H1 (cell line): ENCODE results near the gene MBD3L4. TPM values are rescaled to one million over a fixed set of nuclear protein-coding genes. Genes with fewer than 3 reads are reported as not detected.

ENCODE experiments used
- CTCF ChIA-PET: fragments of 300-600 bp; sonication (Branson Sonifier 250); formaldehyde crosslinking; loops from one replicate; lab custom pipeline; 2021; ENCODE audit not compliant: partially characterized antibody; lab: Charles Lee
- POLR2A ChIA-PET: fragments of 300-600 bp; sonication (Branson Sonifier 250); formaldehyde crosslinking; loops from one replicate; lab custom pipeline; 2021; ENCODE audit warnings: inconsistent platforms; ENCODE audit not compliant: partially characterized antibody; lab: Charles Lee
- DNase-seq, 2 experiments: peaks; one replicate each; pipeline versions ENCODE4 v3.0.0 to v3.0.0-alpha.2; 2010 to 2022; ENCODE audit warnings: low spot score in 2 of 2, low read depth in 1 of 2, mixed read lengths in 1 of 2
- FAIRE-seq: peaks from 2 replicates; lab custom pipeline; 2011; peaks lifted over from hg19 to GRCh38; lab: Jason Lieb, UNC
- H2AFZ ChIP-seq: 2 replicates; pipeline ENCODE4 v1.8.1; 2012; ENCODE audit warnings: low read length, inconsistent platforms
- H2AK5ac ChIP-seq: 2 replicates; pipeline ENCODE4 v1.6.1; 2013; ENCODE audit warnings: low read depth, low read length
- H2BK120ac ChIP-seq: replicated peaks from 2 replicates; pipeline ENCODE3; 2013; ENCODE audit warnings: low read depth, low read length, inconsistent platforms
- H2BK12ac ChIP-seq: 2 replicates; pipeline ENCODE4 v1.6.1; 2013; ENCODE audit warnings: low read depth, low read length
- H2BK15ac ChIP-seq: 2 replicates; pipeline ENCODE4 v1.6.1; 2013; ENCODE audit warnings: low read length
- H2BK20ac ChIP-seq: 2 replicates; pipeline ENCODE4 v1.6.1; 2013; ENCODE audit warnings: low read length
- H2BK5ac ChIP-seq: 2 replicates; pipeline ENCODE4 v1.6.1; 2013; ENCODE audit warnings: low read depth, low read length
- H3K14ac ChIP-seq: 2 replicates; pipeline ENCODE4 v1.6.1; 2013; ENCODE audit warnings: inconsistent platforms; ENCODE audit not compliant: insufficient read length
- H3K18ac ChIP-seq: 2 replicates; pipeline ENCODE4 v1.6.1; 2013; ENCODE audit warnings: low read length; ENCODE audit errors: extremely low read depth
- H3K23ac ChIP-seq: 2 replicates; pipeline ENCODE4 v1.6.1; 2013; ENCODE audit warnings: inconsistent platforms; ENCODE audit not compliant: insufficient read length
- H3K23me2 ChIP-seq: 2 replicates; pipeline ENCODE4 v1.6.1; 2013; ENCODE audit warnings: low read depth, low read length
- H3K27ac ChIP-seq: 2 replicates; pipeline ENCODE4 v1.6.1; 2011; ENCODE audit warnings: low read depth, low read length, inconsistent platforms
- H3K27me3 ChIP-seq, 4 experiments: replicated peaks in 1 of 4; 1 replicate in 1 of 4; 2 replicates in 3 of 4; pipeline versions ENCODE4 v1.6.1 to v1.8.1; 2011 to 2013; ENCODE audit warnings: low read length in 3 of 4, mild to moderate bottlenecking in 3 of 4, inconsistent platforms in 2 of 4, mixed read lengths in 2 of 4, moderate library complexity in 1 of 4; ENCODE audit not compliant: control insufficient read depth in 3 of 4, insufficient read depth in 3 of 4; ENCODE audit errors: extremely low read depth in 1 of 4
- H3K36me3 ChIP-seq, 4 experiments: 2 replicates each; pipeline versions ENCODE4 v1.6.1 to v1.8.1; 2011 to 2013; ENCODE audit warnings: mild to moderate bottlenecking in 4 of 4, low read length in 3 of 4, moderate library complexity in 2 of 4, control low read depth in 1 of 4, inconsistent platforms in 1 of 4; ENCODE audit not compliant: insufficient read depth in 4 of 4, control insufficient read depth in 2 of 4
- H3K4ac ChIP-seq: replicated peaks from 2 replicates; pipeline ENCODE3; 2013; ENCODE audit warnings: low read length, low read depth, mixed read lengths, inconsistent platforms; ENCODE audit not compliant: insufficient read length
- H3K4me1 ChIP-seq, 4 experiments: replicated peaks in 1 of 4; 1 replicate in 1 of 4; 2 replicates in 3 of 4; pipeline versions ENCODE4 v1.6.1 to v1.8.1; 2011 to 2013; ENCODE audit warnings: low read length in 3 of 4, inconsistent platforms in 2 of 4, mixed read lengths in 1 of 4; ENCODE audit not compliant: insufficient read depth in 4 of 4, control insufficient read depth in 3 of 4
- H3K4me2 ChIP-seq, 2 experiments: 2 replicates each; pipeline versions ENCODE4 v1.6.1 to v1.8.1; 2011 to 2013; ENCODE audit warnings: low read depth in 2 of 2, low read length in 2 of 2, control low read depth in 1 of 2, inconsistent platforms in 1 of 2, mild to moderate bottlenecking in 1 of 2; ENCODE audit not compliant: insufficient read depth in 1 of 2
- H3K4me3 ChIP-seq, 4 experiments: fragments of 200-600, 300-600 bp in 1 of 4; sonication (generic), shearing (Covaris generic), sonication (Bioruptor Twin) in 1 of 4; 2 replicates each; pipeline versions ENCODE4 v1.5.1 to v1.8.1; 2011 to 2016; ENCODE audit warnings: low read length in 4 of 4, low read depth in 3 of 4, control low read depth in 2 of 4, inconsistent platforms in 2 of 4, mild to moderate bottlenecking in 2 of 4, mixed read lengths in 1 of 4, moderate library complexity in 1 of 4; ENCODE audit not compliant: insufficient read depth in 2 of 4; ENCODE audit errors: extremely low read depth in 1 of 4
- H3K56ac ChIP-seq: replicated peaks from 2 replicates; pipeline ENCODE3; 2013; ENCODE audit warnings: low read depth, mild to moderate bottlenecking, mixed read lengths, low read length, inconsistent platforms; ENCODE audit not compliant: insufficient read length
- H3K79me1 ChIP-seq: 2 replicates; pipeline ENCODE4 v1.6.1; 2013; ENCODE audit warnings: low read depth, low read length, control low read depth
- H3K79me2 ChIP-seq, 2 experiments: 2 replicates each; pipeline versions ENCODE4 v1.6.1 to v1.8.1; 2012 to 2013; ENCODE audit warnings: low read length in 2 of 2, mild to moderate bottlenecking in 2 of 2, inconsistent platforms in 1 of 2; ENCODE audit not compliant: insufficient read depth in 2 of 2, control insufficient read depth in 1 of 2
- H3K9ac ChIP-seq, 4 experiments: replicated peaks in 1 of 4; 1 replicate in 1 of 4; 2 replicates in 3 of 4; pipeline versions ENCODE4 v1.6.1 to v1.8.1; 2011 to 2013; ENCODE audit warnings: low read depth in 3 of 4, low read length in 3 of 4, control low read depth in 2 of 4, mild to moderate bottlenecking in 2 of 4, moderate library complexity in 2 of 4, inconsistent platforms in 1 of 4; ENCODE audit errors: extremely low read depth in 1 of 4
- H3K9me3 ChIP-seq, 2 experiments: 2 replicates each; pipeline versions ENCODE4 v1.6.1 to v1.8.1; 2012 to 2013; ENCODE audit warnings: mild to moderate bottlenecking in 2 of 2, moderate library complexity in 2 of 2, control low read depth in 1 of 2, inconsistent platforms in 1 of 2, low read depth in 1 of 2, low read length in 1 of 2, mixed read lengths in 1 of 2; ENCODE audit not compliant: insufficient read depth in 2 of 2
- H4K20me1 ChIP-seq, 2 experiments: replicated peaks in 1 of 2; 2 replicates each; pipeline versions ENCODE3 to v1.8.1; 2011 to 2013; ENCODE audit warnings: inconsistent platforms in 2 of 2, low read length in 2 of 2, mild to moderate bottlenecking in 1 of 2; ENCODE audit not compliant: insufficient read depth in 2 of 2, control insufficient read depth in 1 of 2
- H4K5ac ChIP-seq: 2 replicates; pipeline ENCODE4 v1.6.1; 2013; ENCODE audit warnings: low read length, low read depth, mixed read lengths, inconsistent platforms; ENCODE audit not compliant: insufficient read length
- H4K8ac ChIP-seq: 2 replicates; pipeline ENCODE4 v1.8.0; 2013; ENCODE audit warnings: mild to moderate bottlenecking, moderate library complexity, low read length, inconsistent platforms; ENCODE audit not compliant: insufficient read depth; ENCODE audit errors: extremely low read depth
- H4K91ac ChIP-seq: replicated peaks from 2 replicates; pipeline ENCODE3; 2013; ENCODE audit warnings: low read length, mixed read lengths, inconsistent platforms; ENCODE audit not compliant: insufficient read length
- ASH2L ChIP-seq: fragments of 200-600, 300-600 bp; sonication (generic); IDR thresholded peaks from one replicate; pipeline ENCODE4 v1.7.1; 2017; ENCODE audit warnings: low read length
- ATF3 ChIP-seq: IDR thresholded peaks from 2 replicates; pipeline ENCODE4 v1.6.1; 2011; ENCODE audit warnings: low read depth, mild to moderate bottlenecking, low read length; ENCODE audit not compliant: insufficient read depth
- CHD1 ChIP-seq: IDR thresholded peaks from 2 replicates; pipeline ENCODE4 v1.6.1; 2012; ENCODE audit warnings: low read depth, low read length, improper control_type of control experiment
- CHD2 ChIP-seq: IDR thresholded peaks from 2 replicates; pipeline ENCODE4 v1.6.1; 2012; ENCODE audit warnings: low read length, improper control_type of control experiment
- CREB1 ChIP-seq: IDR thresholded peaks from 2 replicates; pipeline ENCODE4 v1.6.1; 2012; ENCODE audit warnings: inconsistent platforms
- EGR1 ChIP-seq: IDR thresholded peaks from 2 replicates; pipeline ENCODE4 v1.6.1; 2011; ENCODE audit warnings: low read depth, low read length, borderline replicate concordance
- JUN ChIP-seq: IDR thresholded peaks from 2 replicates; pipeline ENCODE4 v1.6.1; 2011; ENCODE audit warnings: low read depth, mild to moderate bottlenecking, improper control_type of control experiment, low read length
- KDM4A ChIP-seq: IDR thresholded peaks from one replicate; pipeline ENCODE4 v1.7.1; 2012; ENCODE audit warnings: low read depth, mild to moderate bottlenecking, moderate library complexity, low read length, inconsistent platforms; ENCODE audit not compliant: severe bottlenecking
- NRF1 ChIP-seq: IDR thresholded peaks from 2 replicates; pipeline ENCODE4 v1.6.1; 2011; ENCODE audit warnings: mild to moderate bottlenecking, low read depth, low read length, improper control_type of control experiment
- PHF8 ChIP-seq: fragments of 200-600 bp; sonication (generic); conservative IDR thresholded peaks from 2 replicates; pipeline ENCODE4 v1.7.1; 2012; ENCODE audit warnings: low read depth, mild to moderate bottlenecking, inconsistent platforms, low read length, moderate library complexity
- POLR2A ChIP-seq, 2 experiments: IDR thresholded peaks; 1 replicate in 1 of 2; 2 replicates in 1 of 2; pipeline ENCODE4 v1.6.1; 2011; ENCODE audit warnings: low read depth in 2 of 2, low read length in 2 of 2, mild to moderate bottlenecking in 2 of 2; ENCODE audit errors: control extremely low read depth in 1 of 2
- SAP30 ChIP-seq: fragments of 300-600 bp; sonication (generic); IDR thresholded peaks from 2 replicates; pipeline ENCODE4 v1.7.1; 2012; ENCODE audit warnings: low read length, moderate library complexity, mild to moderate bottlenecking, inconsistent platforms; ENCODE audit not compliant: insufficient read depth, insufficient replicate concordance
- SIRT6 ChIP-seq: IDR thresholded peaks from one replicate; pipeline ENCODE4 v1.7.1; 2012; ENCODE audit warnings: low read length, inconsistent platforms
- SP1 ChIP-seq: IDR thresholded peaks from 2 replicates; pipeline ENCODE4 v1.6.1; 2011; ENCODE audit warnings: low read depth, low read length
- SRF ChIP-seq: IDR thresholded peaks from 2 replicates; pipeline ENCODE4 v1.6.1; 2011; ENCODE audit warnings: mild to moderate bottlenecking, low read depth, low read length, moderate library complexity
- TAF7 ChIP-seq: optimal IDR thresholded peaks from 2 replicates; pipeline ENCODE3; 2011; ENCODE audit warnings: low read depth, mild to moderate bottlenecking, inconsistent platforms, low read length, moderate library complexity, borderline replicate concordance
- WGBS, 2 experiments: shearing (Covaris generic) in 1 of 2; methylation state at CpG; one replicate each; pipeline versions ENCODE4 v1.1.6 to v1.1.7; 2013 to 2015; ENCODE audit warnings: low lambda C conversion rate in 2 of 2, mixed read lengths in 2 of 2, inconsistent platforms in 1 of 2, low coverage in 1 of 2, missing lambda C conversion rate in 1 of 2; ENCODE audit not compliant: insufficient replicate concordance in 2 of 2, insufficient coverage in 1 of 2, insufficient read length in 1 of 2; ENCODE audit errors: extremely low coverage in 1 of 2, missing lambda C conversion rate in 1 of 2; 5-methylcytosine and 5-hydroxymethylcytosine counted together
- polyA plus RNA-seq, 7 experiments: library from polyadenylated mRNA; depleted of rRNA in 3 of 7; stranded (reverse) in 5 of 7; unstranded in 2 of 7; fragments of >200 nt in 5 of 7; fragments of 200-250 nt in 2 of 7; gene quantifications; 1 replicate in 5 of 7; 2 replicates in 1 of 7; 4 replicates in 1 of 7; pipeline versions ENCODE4 v1.2.1 to v1.2.3, GENCODE V29; 2011 to 2013; ENCODE audit warnings: missing spikeins in 2 of 7, mixed read lengths in 2 of 7
- total RNA-seq: library from RNA; stranded (reverse); fragmentation: NEBNext Ultra II Directional; extraction: Animal tissue kit (Norgen Biotek cat#: 25700); gene quantifications from 2 replicates; pipeline ENCODE4 v1.2.1, GENCODE V29; 2021

The MBD3L4 gene
- total and polyA plus RNA-seq, 2 of the 8 experiments (the other 6 are each of a cell fraction or from before 2014, with no cell fraction given): not detected

DNA sequence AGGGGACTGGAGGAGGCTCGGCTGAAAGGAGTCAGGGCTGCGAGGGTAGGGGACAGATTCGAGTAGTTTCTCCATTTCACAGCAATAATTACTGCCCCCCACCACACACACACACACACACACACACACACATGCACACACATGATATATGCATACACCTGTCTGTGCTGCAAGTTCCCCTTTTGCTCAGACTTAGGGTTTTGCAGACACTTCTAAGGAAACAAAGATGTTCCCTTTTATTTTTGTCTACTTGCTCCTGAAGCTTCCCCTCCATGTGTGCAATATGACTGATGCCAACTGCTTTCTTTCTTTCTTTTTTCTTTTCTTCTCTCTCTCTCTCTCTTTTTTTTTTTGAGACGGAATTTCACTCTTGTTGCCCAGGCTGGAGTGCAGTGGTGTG, 32.1 kb downstream of the MBD3L4 start:
- no peak overlapping the region for H2AK5ac ChIP-seq
- DNase-seq (no peak), FAIRE-seq (no peak)
- 89% methylated on average over 3 of the region's 4 CpGs; no CpG with 5 or more reads in 1 of the 2 experiments for WGBS, 2 experiments
- no peak overlapping the region for H3K4me3 ChIP-seq
- POLR2A ChIA-PET: no interaction called here
- no peak overlapping the region for H2AFZ ChIP-seq
- no peaks in the 10 kb centered on the region for H3K79me1 ChIP-seq
- no peaks in the 10 kb centered on the region for H3K4me1 ChIP-seq
- no peak overlapping the region for H2BK120ac ChIP-seq
- H3K23me2 ChIP-seq: no peaks in the 10 kb centered on the region
- H3K56ac ChIP-seq: no peak overlapping the region
- no peak overlapping the region for H2BK5ac ChIP-seq
- CTCF ChIA-PET: no interaction called here
- no peak overlapping the region for H4K5ac ChIP-seq
- no peak overlapping the region for H3K23ac ChIP-seq
- H4K91ac ChIP-seq: no peak overlapping the region
- H3K79me2 ChIP-seq: no peaks in the 10 kb centered on the region
- H3K4ac ChIP-seq: no peak overlapping the region
- H3K9me3 ChIP-seq: peaks cover 40 to 57% of the 10 kb centered on the region in 2 experiments
- H2BK20ac ChIP-seq: no peak overlapping the region
- H3K27ac ChIP-seq: no peak overlapping the region
- no peaks in the 10 kb centered on the region for H3K36me3 ChIP-seq
- no peak overlapping the region for H3K4me2 ChIP-seq
- H2BK15ac ChIP-seq: no peak overlapping the region
- no peak overlapping the region for H2BK12ac ChIP-seq
- no peak overlapping the region for H4K8ac ChIP-seq
- H3K9ac ChIP-seq: no peak overlapping the region
- no peak overlapping the region for H3K18ac ChIP-seq
- no peaks in the 10 kb centered on the region for H3K27me3 ChIP-seq
- H3K14ac ChIP-seq: no peak overlapping the region
- no peaks in the 10 kb centered on the region for H4K20me1 ChIP-seq
- TF ChIP-seq CHD2 (no peak), KDM4A (no peak), EGR1 (no peak), SRF (no peak), JUN (no peak), NRF1 (no peak), PHF8 (no peak), ATF3 (no peak), SP1 (no peak), TAF7 (no peak), SIRT6 (no peak), CHD1 (no peak), SAP30 (no peak), ASH2L (no peak), POLR2A (IDR thresholded peaks at IDR 0.05; ENCODE audit: control extremely low read depth in 1 of 2, low read depth in 2 of 2, low read length in 2 of 2) (no peak), CREB1 (no peak)
